ENCODE data around the gene NKAP.

Gene NKAP

DNA sequence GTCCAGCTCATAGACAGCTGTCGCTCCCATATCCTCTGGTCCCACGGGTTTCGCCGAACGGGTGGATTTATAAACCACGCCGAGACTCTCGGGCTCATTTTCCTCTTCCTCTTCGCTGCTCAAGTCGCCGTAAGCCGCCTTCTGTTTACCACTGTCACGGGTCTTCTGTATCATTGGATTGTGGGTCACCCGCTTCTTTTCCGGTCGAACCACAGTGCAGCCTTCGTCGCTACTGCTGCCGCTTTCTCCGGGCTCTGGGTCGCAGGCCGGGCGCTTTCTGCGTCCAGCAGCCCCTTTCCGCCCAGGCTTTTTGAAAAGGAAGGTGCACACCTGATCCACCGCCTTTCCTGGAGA lies 72.3 kb downstream of the NKAP start:
- TF ChIP-seq, protein P1, sequence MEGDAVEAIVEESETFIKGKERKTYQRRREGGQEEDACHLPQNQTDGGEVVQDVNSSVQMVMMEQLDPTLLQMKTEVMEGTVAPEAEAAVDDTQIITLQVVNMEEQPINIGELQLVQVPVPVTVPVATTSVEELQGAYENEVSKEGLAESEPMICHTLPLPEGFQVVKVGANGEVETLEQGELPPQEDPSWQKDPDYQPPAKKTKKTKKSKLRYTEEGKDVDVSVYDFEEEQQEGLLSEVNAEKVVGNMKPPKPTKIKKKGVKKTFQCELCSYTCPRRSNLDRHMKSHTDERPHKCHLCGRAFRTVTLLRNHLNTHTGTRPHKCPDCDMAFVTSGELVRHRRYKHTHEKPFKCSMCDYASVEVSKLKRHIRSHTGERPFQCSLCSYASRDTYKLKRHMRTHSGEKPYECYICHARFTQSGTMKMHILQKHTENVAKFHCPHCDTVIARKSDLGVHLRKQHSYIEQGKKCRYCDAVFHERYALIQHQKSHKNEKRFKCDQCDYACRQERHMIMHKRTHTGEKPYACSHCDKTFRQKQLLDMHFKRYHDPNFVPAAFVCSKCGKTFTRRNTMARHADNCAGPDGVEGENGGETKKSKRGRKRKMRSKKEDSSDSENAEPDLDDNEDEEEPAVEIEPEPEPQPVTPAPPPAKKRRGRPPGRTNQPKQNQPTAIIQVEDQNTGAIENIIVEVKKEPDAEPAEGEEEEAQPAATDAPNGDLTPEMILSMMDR (IDR thresholded peaks at IDR 0.05; ENCODE audit: low read depth, low read length) = no peak
- no peak for DNase-seq (ENCODE audit: extremely low read depth, low read depth)
